T-helper 2 cell treated with Interferon-gamma antibody and Interleukin-4, amounts not matched to agents 100 ng/mL and 5 ng/mL, for 36 hours (primary cell): ENCODE results near the gene AGAP1. TPM values are rescaled to one million over a fixed set of nuclear protein-coding genes. Genes with fewer than 3 reads are reported as not detected.
"Not testable (repeated sequence)": the region's sequence is repeated elsewhere in the genome, so short reads cannot be mapped to it uniquely, and the experiment has no call there.

ENCODE experiments used
- intact Hi-C: fragments of 100-400 bp; cut with micrococcal nuclease; formaldehyde crosslinking; loops from one replicate; pipeline ENCODE4 v1.15.1; 2023
- total RNA-seq: library from RNA; stranded (reverse); gene quantifications from 2 replicates; pipeline ENCODE4 v1.2.3, GENCODE V29; 2022

The AGAP1 gene
- total RNA-seq, 1 donor from 2014 or later: 1.4 TPM

DNA sequence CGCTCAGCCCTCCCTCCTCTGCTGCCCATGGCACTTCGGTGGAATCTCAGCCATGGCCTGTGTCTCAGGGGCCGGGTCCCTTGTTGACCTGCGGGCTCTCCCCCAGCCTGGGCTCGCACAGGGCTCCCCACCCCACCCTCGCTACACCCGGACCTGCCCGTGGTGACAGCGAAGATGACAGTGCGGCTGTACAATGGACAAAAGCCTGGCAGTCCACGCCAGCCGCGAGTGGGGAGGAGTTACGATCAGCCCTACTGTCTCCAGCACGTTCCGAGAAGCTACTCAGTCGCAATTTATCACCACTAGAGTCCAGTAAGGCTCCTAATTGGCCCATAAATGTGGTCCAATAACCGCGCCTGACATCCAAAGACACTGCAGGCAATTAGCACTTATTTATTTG lies 642.7 kb downstream of the AGAP1 start:
- intact Hi-C loops: no loop called here

DNA sequence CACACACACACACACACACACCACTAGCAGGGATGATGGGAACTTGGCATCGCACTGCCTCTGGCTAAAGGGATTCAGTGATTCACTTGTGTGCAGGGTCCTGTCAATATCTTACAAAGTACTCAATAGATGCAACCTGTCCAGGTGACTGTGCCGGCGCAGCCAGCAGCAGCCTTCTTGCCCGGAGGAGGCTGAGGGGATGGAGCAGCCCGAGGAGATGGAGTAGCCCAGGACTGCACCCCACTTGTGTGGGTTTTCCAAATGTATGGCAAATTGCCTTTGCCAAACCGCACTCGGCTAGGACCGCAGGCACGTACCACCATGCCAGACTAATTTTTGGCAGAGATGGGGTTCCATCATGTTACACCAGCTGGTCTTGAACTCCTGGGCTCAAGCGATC lies 643.2 kb downstream of the AGAP1 start:
- intact Hi-C loops: no loop called here

DNA sequence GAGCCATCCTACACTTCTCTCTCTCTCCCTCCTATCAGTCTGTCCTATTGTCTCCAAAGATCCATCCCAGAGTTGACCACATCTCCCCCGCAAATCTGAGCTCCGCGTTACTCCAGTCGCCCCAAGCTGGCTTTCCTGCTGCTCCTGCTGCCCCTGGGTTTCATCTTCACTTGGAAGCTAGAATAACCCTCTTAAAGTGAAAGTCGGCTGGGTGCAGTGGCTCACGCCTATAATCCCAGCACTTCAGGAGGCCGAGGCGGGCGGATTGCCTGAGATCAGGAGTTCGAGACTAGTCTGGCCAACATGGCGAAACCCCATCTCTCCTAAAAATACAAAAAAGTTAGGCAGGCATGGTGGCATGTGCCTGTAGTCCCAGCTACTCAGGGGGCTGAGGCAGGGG lies 647.8 kb downstream of the AGAP1 start:
- intact Hi-C loops: not testable (repeated sequence)

DNA sequence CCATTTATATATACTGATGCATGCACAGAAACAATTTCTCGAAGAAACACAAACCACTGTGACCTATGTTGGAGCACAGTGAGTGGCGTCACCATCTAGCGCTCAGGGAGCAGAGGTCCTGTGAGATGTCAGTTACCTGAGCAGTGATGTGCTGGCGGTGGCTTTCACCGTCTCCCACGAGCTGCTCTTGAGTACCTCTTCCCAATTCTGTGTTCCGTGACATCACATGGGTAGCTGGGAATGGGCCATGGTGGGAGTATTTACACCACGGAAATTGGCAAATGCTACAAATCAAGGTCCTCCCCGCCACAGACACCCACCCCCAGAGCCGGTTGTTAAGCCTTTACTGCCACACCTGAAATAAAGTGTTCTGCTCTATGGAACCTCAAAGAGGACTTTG lies 650.0 kb downstream of the AGAP1 start:
- intact Hi-C loops: no loop called here

DNA sequence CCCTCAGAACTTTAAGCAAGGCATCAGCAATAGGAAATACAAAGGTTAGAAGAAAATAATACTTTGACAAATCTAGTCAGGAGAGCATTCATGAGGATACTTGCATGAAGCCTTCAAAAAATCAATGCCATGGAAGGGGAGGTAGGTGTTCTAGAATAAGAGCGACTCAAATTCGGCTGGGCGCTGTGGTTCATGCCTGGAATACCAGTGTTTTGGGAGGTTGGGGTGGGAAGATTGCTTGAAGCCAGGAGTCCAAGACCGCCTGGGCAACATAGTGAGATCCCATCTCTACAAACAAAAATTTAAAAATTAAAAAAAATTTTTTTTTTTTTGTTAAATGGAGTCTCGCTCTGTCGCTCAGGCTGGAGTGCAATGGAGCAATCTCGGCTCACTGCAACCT lies 652.6 kb downstream of the AGAP1 start:
- intact Hi-C loops: no loop called here

DNA sequence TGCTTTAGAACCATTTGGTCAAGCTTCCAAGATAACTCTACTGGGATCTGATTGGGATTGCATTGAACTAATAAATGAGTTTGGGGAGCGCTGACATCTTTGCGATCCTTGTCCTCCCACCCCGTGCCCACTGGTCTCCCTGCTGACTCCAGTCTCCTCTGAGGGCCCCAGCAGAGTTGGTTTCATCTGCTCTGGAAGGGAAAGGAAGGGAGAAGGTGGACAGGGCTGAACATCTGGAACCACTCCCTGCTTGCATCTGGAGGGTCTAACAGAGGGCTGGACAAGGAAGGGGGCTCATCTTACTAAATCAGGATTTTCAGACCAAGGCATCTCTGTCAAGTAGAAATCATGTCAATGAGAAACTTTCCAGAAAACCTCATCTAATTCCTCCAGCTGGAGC lies 661.6 kb downstream of the AGAP1 start:
- intact Hi-C loops: no loop called here

DNA sequence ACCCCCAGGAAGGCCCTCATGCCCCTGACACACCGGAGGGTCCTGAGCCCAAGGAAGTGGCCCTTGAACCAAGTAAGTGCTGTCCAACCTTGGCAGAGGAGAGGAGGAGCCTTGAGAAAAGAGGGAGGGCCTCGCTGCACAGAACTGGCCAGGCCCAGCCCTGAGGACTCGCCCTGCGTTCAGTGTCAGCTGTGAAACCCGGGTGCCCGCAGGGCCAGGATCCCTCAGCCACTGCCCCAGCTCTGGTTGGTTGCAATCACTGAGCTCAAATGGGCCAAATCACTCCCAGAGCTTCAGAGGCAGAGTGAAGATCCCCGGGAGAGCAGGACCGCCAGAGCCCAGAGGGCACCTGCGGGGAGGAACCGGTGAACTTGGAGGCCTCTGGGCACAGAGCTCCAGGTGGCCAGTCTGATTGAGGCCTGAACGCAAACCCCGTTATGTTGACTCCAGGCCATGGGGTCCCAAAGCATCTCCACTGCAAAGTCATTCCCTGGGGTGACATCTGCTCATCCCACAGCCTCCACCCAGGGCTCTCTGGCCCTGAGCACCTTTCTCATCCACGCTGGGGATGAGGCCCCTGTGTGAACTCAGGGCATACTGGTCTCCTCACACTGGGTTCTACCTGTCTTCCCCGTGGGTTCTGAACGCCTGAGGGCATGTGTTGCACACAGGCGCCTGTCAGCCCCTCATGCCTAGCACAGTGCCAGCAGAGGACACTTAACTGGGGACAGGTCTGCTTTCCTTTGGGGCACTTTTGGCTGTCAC lies 662.4 kb downstream of the AGAP1 start:
- intact Hi-C loops: no loop called here

DNA sequence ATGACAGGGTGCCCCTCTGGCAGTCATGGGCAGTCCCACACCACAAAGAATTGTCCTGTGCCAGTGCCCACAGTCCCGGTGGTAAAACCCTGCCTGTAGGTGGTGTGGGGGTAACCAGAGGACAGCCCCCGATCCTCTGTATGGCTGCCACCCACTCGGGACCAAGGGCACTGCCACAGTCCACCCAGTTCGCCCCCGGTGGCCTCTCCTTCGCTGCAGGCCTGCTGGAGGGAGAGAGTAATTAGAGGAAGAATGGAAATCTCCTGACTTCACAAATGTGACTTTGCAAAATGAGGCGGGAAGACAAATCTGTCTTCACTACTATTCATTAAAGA lies 663.0 kb downstream of the AGAP1 start:
- intact Hi-C loops: no loop called here

DNA sequence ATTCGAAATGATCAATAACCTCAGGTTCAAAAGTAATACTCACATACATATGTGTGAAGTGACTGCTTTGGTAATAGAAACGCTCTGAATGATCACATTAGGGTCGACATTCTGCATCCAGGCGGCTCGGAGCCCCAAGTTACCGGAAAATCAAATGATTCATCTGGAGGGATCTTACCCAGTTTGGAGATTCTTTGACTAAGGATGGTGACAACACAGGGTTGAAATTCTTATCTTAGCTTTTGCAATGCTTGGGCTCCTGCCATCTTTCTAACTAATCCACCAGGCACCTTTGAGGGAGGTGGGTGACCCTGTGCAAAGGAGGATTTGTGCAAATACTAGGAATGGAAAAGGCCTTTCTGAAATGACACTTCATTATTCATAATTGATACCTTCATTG lies 663.5 kb downstream of the AGAP1 start:
- intact Hi-C loops: no loop called here

DNA sequence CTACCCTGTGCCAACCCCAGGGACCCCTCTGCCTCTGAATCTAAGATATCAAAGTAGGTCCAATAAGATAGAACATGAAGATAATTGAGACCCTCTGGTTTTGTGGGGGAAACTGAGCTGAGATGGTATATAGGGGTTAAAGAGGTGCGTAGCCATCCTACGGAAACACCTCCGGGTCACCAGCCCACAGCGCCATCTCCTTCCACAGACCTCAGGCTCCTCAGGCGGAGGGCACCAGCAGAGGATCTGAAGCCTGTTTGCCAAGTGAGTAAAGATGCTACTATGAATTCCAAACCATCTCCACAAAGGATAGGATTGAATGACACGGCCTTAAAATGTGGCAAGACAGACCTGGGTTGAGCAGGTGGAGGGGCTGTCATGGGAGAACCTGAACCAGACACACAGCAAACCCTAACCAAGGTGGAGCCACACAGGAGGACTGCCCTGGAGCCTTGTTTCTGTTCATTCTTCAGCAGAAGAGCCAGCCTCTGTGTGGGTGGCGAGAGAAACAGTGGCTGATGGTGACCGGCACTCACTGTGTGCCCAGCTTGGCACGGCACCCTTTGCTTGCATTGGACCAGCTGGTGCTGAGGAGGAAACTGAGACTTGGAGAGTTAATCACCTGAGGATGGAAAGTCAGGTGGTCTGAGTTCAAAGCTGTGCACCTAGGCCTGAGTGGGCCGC lies 664.1 kb downstream of the AGAP1 start:
- intact Hi-C loops: no loop called here

DNA sequence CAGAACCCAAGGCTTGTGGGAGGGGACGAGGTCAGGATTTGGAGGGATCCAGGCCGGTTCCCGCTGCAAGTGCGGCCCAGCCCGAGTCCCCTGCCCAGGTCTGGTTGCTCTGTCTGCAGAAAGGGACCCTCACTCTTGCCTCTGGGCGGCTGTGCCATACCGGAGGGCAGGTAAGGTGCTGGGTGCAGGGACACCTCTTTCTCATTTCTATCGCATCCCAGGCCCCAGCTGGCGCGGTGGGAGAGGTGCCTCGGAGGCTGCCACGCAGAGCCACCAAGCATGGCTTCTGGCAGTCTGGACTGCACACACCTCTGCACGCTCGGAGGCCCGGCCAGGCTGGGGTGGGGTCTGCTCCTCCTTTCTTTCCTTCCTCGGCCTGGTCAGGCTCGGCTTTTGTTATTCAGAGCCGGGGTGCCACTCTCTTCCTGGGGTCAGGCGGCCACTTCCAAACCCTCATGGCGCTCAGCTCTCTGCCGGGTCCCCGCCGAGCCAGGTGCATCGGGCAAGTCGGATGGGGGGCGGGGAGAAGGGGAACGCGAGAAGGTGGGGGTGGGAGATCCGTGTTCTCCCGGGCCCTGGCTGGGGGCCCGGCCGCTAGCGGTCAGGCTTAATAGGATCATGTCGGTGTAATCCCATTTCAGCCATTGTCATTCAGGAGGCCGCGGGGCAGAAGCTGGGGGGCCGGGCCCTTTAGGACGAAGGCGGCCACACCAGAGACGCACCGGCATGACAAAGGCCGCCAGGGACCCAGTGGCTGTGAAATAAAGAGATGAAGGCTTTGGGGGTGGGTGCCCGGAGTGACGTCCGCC lies 665.3 kb downstream of the AGAP1 start:
- intact Hi-C loops: no loop called here

DNA sequence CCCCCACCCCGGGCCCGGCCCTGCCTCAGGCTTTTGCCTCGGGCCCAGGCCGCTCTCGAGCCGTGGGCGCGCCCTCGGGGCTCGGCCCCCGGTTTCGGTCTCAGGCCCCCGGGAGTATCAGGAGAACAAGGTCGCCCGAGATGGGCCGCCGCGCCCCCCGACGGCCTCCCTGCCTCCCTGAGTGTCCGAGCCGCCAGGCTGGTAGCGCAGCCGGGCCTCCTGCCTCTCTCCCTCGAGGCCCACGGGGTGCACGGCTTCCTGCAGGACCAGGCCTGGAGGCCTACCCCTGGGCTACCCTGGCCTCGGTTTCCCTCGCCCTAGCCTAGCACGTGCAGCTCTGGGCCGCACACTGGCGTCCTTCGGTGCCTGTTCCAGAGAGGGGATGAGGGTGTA lies 665.9 kb downstream of the AGAP1 start:
- intact Hi-C loops: no loop called here

DNA sequence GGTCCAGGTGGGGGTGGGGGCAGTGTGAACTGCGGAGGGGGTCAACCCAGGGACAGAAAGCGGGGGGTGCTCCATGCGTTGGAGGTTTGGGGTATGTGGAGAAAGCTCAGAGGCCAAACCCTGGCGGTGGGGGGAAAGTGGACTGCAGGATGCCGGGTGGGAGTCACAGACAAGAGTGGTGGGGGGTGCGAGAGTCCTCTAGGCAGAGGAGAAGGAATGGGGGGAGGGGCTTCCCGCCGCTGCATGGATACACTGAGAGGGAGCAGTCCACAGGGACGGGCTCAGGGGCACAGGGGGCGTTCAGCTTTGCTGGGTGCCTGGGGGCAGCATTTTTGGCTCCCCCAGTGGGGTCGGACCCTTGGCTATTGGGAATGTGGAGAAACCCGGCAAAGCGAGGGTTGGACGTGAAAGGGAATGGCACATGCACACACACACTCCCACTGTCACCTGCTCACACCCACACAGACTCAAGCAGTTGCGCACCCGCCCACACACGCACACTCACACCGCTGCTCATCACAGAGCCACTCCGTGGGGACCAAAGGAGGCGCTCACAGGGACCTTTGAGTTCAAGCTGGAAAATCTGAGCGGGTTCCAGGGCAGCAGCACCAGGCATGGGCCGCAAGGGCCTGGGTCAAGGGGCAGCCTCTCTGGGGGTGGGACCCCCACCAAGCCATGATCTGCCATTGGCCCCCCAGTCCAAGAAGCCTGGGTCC lies 666.7 kb downstream of the AGAP1 start:
- intact Hi-C loops: no loop called here

DNA sequence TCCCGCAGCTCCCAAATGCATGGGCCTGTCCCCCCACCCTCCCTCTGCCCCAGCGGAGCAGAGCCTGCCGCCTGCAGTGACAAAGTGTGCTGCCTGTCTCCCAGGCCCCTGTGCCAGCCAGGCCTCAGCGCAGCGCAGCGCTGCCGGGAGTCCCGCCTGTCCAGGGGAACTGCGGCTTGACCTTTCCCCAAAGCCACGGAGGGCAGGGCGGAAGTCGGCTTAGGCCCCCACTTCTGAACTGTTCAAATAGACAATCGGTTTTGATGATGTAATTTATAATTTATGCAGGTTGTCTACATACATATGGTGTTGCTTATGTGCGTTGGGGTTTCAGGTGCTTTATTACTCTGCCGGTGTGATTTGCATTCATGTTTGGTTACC lies 667.2 kb downstream of the AGAP1 start:
- intact Hi-C loops: no loop called here

DNA sequence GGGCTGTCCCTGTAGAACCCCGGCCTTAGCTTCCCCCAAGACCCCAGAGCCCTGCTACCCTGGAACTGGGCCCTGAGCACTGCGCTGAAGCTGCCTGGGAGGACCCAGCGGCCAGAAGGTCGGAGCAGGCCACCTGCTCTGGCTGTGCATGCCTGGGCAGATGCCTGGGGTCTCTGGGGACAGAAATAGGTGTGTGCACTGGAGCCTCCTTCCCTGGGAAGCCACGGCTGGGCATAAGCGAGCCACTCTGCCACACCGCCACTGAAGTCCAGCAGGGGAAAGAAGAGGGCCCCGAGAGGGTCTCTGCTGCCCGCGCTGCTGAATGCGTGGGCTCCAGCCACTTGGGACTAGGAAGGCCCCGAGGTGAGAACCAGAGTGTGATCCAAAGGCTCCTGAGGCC lies 667.7 kb downstream of the AGAP1 start:
- intact Hi-C loops: no loop called here

DNA sequence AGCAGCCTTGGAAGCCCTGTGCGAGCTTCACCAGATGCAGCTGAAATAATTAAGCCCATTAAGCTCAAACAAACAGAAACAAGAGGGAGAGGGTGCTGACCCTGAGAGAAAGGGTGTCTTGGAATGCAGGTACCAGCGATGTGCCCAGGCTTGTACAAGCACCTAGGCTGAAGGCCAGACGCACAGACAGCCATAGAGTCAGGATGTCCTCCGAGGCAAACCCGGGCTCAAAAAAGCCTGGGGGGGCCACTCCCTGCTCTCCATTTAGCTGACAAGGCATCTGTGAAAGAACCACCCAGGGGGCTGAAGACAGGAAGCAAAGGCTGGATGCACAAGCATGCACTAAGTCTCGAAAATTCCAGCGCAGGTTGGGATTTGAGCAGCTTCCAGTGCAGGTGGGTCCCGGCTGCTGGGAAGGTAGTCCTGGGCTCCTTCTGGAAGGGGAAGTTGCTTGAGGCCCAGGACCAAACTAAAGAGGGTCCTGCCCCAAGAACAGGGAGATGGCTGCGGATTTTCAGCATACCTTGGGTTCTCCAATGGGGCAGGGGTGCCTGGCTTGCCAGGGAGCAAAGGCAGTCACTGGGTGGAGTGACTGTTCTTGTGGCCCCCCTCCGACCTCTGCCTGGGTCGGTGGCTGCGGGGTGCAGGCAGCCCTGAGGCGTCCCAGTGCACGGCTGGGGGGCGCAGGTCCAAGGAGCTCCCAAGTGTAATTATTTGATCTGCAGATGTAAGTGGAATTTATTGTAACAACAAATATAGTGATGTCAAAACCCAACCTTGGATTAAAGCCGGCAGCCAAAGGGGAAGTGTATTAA lies 668.4 kb downstream of the AGAP1 start:
- intact Hi-C loops: no loop called here

DNA sequence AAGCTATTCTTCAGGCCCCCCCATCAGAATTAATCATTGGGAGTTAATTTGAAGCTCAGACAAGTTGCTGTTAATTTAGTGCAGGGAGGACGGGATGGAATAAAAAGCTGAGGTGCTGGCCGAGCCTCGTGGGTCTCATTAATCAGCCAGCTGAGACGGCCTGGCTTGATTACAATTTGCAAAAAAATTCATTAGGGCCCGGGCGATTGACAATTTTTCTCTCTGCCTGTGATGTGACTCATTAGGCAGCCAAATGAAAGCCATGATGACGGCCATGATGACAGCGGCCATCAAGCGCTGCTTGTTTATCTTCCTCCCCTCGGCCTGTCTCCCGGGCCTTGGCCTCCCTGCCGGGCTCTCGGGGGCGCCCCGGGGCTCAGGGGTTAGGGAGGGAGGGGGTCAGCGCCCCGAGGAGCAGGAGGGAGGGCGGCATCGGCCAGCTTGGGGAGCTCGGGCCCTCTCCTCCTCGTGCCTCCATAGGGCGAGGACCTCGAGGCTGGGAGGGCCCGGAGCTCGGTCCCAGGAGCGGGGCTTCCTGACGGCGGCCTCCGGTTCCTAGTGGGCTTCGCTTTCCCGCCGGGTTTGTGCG lies 669.1 kb downstream of the AGAP1 start:
- intact Hi-C loops: no loop called here

DNA sequence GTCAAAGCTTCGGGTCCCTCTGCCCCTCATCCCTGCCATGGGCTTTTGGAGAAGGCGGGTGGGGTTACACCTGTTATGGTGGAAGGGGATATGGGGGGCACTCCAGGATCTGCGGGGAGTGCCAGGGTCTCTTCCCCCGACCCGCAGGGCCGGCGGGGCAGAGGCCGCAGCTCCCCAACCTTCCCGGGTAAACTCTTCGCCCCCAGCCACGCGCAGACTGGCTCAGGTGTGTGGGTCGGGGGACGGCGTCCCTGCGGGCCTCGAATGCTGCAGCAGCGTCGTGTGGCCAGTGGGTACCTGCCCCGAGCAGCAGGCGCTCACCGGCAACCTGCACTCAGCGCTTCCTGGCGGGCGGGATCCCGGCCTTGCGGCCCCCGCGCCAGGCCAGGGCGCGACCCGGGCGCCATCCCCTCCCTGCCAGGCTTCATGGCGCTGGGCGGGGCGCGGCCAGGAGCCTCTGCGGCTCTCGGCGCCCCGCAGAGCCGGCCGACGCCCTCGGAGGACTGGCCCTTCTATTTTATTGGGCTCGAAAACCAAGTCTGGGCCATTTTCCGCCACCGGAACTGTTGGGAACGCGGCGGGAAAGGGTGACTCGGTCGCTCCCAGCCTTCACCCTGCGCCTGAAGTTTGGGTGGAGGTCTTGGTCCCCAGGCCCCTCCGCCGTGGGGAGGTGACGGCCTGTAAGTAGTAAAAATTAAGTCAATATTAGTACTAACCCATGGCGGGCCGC lies 669.8 kb downstream of the AGAP1 start:
- intact Hi-C loops: loop anchor here (2.0 kb wide), 1 partner anchor 17 kb away; no protein-coding TSS in a partner anchor

DNA sequence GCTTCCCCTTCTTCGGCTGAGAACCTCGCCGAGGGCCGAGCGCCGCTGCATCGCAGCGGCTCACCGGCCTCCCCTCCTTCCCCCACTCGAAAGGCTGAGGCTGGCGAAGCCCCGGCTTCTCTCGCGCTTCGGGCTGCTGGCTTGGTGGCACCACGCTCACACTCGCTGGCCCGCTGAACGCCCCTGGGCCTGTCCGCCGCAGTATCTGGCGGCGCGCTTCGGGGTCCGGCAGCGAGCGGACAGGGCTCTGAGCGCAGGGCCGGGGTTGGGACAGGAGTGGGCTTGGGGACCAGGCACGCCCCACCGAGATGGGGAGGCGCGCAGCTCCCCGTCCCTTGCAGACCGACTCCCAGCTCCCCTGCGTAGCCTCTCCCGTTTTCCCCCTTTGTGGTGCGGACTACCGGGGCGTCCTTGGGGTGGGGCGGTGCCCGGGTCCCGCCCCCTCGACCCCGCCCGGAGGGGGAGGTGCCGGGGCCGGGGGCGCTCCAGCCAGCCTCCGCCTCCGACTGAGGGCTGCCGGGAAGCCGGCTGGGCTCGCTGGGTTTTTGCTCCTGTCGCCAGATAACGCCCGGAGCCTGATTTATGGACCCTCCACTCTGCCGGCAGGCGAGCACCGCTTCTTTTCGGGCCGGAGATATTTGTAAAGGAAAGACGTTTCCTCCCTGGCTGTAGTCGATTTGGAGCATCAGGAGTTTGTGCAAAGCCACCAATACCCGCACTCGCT lies 670.5 kb downstream of the AGAP1 start:
- intact Hi-C loops: loop anchor here (2.0 kb wide), 1 partner anchor 16 kb away; no protein-coding TSS in a partner anchor
